Body of pancreas (tissue), 4 donors: ENCODE measurements around the gene OR10G3. TPM values are rescaled to one million over a fixed set of nuclear protein-coding genes. Genes with fewer than 3 reads are reported as not detected.

Source experiments
- ATAC-seq: fragments of 150-250 bp; one replicate; pipeline ENCODE4 v1.9.1; 2016
- DNase-seq, 4 donors: peaks; one replicate each; pipeline ENCODE4 v3.0.0-alpha.2; 2019
- H3K27ac ChIP-seq, 4 donors: fragments of 200-600 bp; sonication (generic); 1 replicate in 3 of 4; 2 replicates in 1 of 4; pipeline versions ENCODE4 v1.5.1 to v1.6.1; 2016 to 2019; ENCODE audit warnings: mild to moderate bottlenecking in 1 of 4, mixed read lengths in 1 of 4, moderate library complexity in 1 of 4
- H3K27me3 ChIP-seq, 2 donors: fragments of 200-600 bp; sonication (generic); one replicate each; pipeline ENCODE4 v1.6.0; 2016; ENCODE audit warnings: mild to moderate bottlenecking in 1 of 2
- H3K36me3 ChIP-seq, 2 donors: fragments of 200-600 bp; sonication (generic); replicated peaks in 1 of 2; 2 replicates each; pipeline ENCODE4 v1.5.1; 2016; ENCODE audit warnings: low read depth in 2 of 2; ENCODE audit not compliant: insufficient read depth in 1 of 2
- H3K4me1 ChIP-seq: fragments of 200-600 bp; sonication (generic); one replicate; pipeline ENCODE4 v1.6.0; 2016
- H3K4me3 ChIP-seq, 2 donors: fragments of 200-600 bp; sonication (generic); 1 replicate in 1 of 2; 2 replicates in 1 of 2; pipeline ENCODE4 v1.5.1; 2016 to 2019
- H3K9me3 ChIP-seq, 3 donors: fragments of 200-600 bp; sonication (generic); 1 replicate in 2 of 3; 2 replicates in 1 of 3; pipeline ENCODE4 v1.5.1; 2016
- CTCF ChIP-seq, 7 experiments: fragments of 450-650 bp in 4 of 7; fragments of 200-600 bp in 3 of 7; sonication (generic) in 3 of 7; IDR thresholded peaks; one replicate each; pipeline ENCODE4 v1.5.1; 2016 to 2019; ENCODE audit warnings: antibody characterized with exemption in 7 of 7
- POLR2A ChIP-seq, 3 donors: fragments of 450-650 bp; IDR thresholded peaks; one replicate each; pipeline ENCODE4 v1.6.1; 2016; ENCODE audit warnings: antibody characterized with exemption in 3 of 3, mild to moderate bottlenecking in 2 of 3
- WGBS, 2 donors: methylation state at CpG; one replicate each; pipeline ENCODE4 v1.1.5; 2017; 5-methylcytosine and 5-hydroxymethylcytosine counted together
- intact Hi-C: fragments of 100-400 bp; cut with DNase I; formaldehyde crosslinking; loops from one replicate; pipeline ENCODE4 v1.15.1; 2023
- total RNA-seq, 2 donors: library from RNA; depleted of rRNA; stranded (reverse); fragments of >200 nt; gene quantifications; one replicate each; pipeline ENCODE4 v1.1.0, GENCODE V29; 2016

The OR10G3 gene, protein sequence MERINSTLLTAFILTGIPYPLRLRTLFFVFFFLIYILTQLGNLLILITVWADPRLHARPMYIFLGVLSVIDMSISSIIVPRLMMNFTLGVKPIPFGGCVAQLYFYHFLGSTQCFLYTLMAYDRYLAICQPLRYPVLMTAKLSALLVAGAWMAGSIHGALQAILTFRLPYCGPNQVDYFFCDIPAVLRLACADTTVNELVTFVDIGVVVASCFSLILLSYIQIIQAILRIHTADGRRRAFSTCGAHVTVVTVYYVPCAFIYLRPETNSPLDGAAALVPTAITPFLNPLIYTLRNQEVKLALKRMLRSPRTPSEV
- total RNA-seq = not detected

- TF ChIP-seq CTCF (IDR thresholded peaks at IDR 0.05) (no peak), POLR2A (IDR thresholded peaks at IDR 0.05) (no peak)
- Histone ChIP-seq H3K4me1 (no peaks in the 10 kb centered on the region), H3K4me3 (no peak within 1 kb of the TSS), H3K9me3 (no peaks in the 10 kb centered on the region), H3K36me3 (no peaks in the 10 kb centered on the region), H3K27ac (no peak within 1 kb of the TSS), H3K27me3 (no peaks in the 10 kb centered on the region)
- intact Hi-C loops = no loop called here
- whole genome bisulfite sequencing, 2 donors = 72 to 76% methylated on average over 2 of the region's 2 CpGs
- ATAC-seq (no peak), DNase-seq (no peak)
These were observed at the start of gene OR10G3 for GRCh38 chr14:21579976-21580375. TSS of gene OR10G3 (minus strand) at chr14:21580076. CDS start at chr14:21570744, 9,332 bp downstream.

- Histone ChIP-seq H3K27me3 (no peaks in the 10 kb centered on the region), H3K9me3 (no peaks in the 10 kb centered on the region), H3K4me3 (no peak overlapping the region), H3K4me1 (no peaks in the 10 kb centered on the region), H3K27ac (no peak overlapping the region), H3K36me3 (no peaks in the 10 kb centered on the region)
- WGBS, 2 donors = 50 to 58% methylated on average over 3 of the region's 3 CpGs
- no peak for DNase-seq
- intact Hi-C loops = no loop called here
- no peak for TF ChIP-seq POLR2A (IDR thresholded peaks at IDR 0.05)
- TF ChIP-seq CTCF (IDR thresholded peaks at IDR 0.05) = no peak
- ATAC-seq = no peak
These were observed 46.8 kb upstream of the OR10G3 start for GRCh38 chr14:21626491-21627230.

DNA sequence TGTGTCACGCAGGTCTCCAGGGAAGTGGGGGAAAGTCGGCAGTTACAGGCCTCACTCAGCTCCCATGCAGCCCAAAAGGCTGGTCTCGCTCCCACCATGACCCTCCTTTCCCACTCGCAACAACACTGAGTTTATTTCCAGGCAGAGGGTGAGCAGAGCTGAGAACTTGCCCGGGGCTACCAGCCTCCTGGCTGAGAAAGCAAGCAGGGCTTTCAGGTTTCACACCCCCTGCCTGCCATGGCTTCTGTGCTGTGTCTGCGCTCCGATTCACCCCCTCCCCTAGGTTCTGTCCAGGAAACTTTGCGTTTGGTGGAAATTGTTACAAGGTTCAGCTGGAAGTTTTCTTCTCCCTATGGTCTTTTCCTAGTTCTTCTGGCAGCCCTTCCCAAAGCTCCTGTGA lies 37.7 kb upstream of the OR10G3 start:
- H3K36me3 ChIP-seq = no peaks in the 10 kb centered on the region
- H3K27me3 ChIP-seq = no peaks in the 10 kb centered on the region
- H3K9me3 ChIP-seq = no peaks in the 10 kb centered on the region
- DNase-seq (no peak), ATAC-seq (no peak)
- intact Hi-C loops = no loop called here
- no peak overlapping the region for H3K4me3 ChIP-seq
- no peak overlapping the region for H3K27ac ChIP-seq
- TF ChIP-seq POLR2A (IDR thresholded peaks at IDR 0.05) = no peak
- TF ChIP-seq CTCF (IDR thresholded peaks at IDR 0.05) = no peak
- 61 to 65% methylated on average over 8 of the region's 8 CpGs for WGBS, 2 donors
- no peaks in the 10 kb centered on the region for H3K4me1 ChIP-seq

DNA sequence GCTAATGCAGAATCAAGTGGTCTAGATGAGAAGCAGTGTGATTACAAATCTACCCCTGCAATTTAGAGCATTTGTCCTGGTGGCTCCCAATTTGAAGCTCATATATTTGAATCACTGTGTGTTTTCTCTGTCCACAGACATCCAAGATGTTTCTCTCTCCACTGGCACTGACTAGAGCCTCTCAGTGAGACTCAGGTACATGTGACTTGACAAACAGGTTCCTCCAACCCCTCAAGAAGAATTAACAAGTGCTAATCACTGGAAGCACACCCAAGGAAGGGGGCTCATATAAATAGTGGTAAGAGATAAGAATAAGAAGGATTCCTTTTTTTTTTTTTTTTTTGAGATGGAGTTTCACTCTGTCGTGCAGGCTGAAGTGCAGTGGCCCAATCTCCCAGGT lies 34.4 kb upstream of the OR10G3 start:
- no peaks in the 10 kb centered on the region for H3K9me3 ChIP-seq
- WGBS, 2 donors = 19 to 40% methylated on average over 1 of the region's 1 CpG

More for the DNA sequence above, 34.4 kb upstream of the OR10G3 start:
- intact Hi-C loops = no loop called here
- Histone ChIP-seq H3K4me1 (no peaks in the 10 kb centered on the region), H3K36me3 (no peaks in the 10 kb centered on the region), H3K27ac (no peak overlapping the region), H3K27me3 (no peaks in the 10 kb centered on the region), H3K4me3 (no peak overlapping the region)
- DNase-seq (no peak), ATAC-seq (no peak)
- TF ChIP-seq POLR2A (IDR thresholded peaks at IDR 0.05) = no peak
- no peak for TF ChIP-seq CTCF (IDR thresholded peaks at IDR 0.05)
